Activated naive CD4-positive, alpha-beta T cell treated with anti-CD3 and anti-CD28 coated beads for 36 hours (primary cell): ENCODE data around the gene CACNG7. TPM values are rescaled to one million over a fixed set of nuclear protein-coding genes. Genes with fewer than 3 reads are reported as not detected.

Experiments used
- CTCF ChIA-PET: fragments of 350-600 bp; sonication (Branson Sonifier 250); formaldehyde crosslinking; loops from one replicate; lab custom pipeline; 2021; ENCODE audit warnings: antibody characterized with exemption; lab: Charles Lee
- DNase-seq: peaks from one replicate; pipeline ENCODE4 v3.0.0-alpha.2; 2020
- H3K27ac Mint-ChIP-seq: one replicate; pipeline ENCODE4 v1.8.0; 2021; ENCODE audit warnings: mild to moderate bottlenecking, mixed read lengths
- H3K27me3 Mint-ChIP-seq: one replicate; pipeline ENCODE4 v1.8.0; 2021; ENCODE audit warnings: low read depth, mixed read lengths
- H3K36me3 Mint-ChIP-seq: one replicate; pipeline ENCODE4 v1.8.0; 2021; ENCODE audit warnings: low read depth, mixed read lengths
- H3K4me1 Mint-ChIP-seq: one replicate; pipeline ENCODE4 v1.8.0; 2021; ENCODE audit warnings: low read depth, mixed read lengths
- H3K4me3 Mint-ChIP-seq: one replicate; pipeline ENCODE4 v1.8.0; 2021; ENCODE audit warnings: mild to moderate bottlenecking, moderate library complexity, mixed read lengths
- H3K9me3 Mint-ChIP-seq: one replicate; pipeline ENCODE4 v1.8.0; 2021; ENCODE audit warnings: mixed read lengths
- intact Hi-C: fragments of 100-400 bp; cut with micrococcal nuclease; formaldehyde crosslinking; loops from one replicate; pipeline ENCODE4 v1.15.1; 2023
- total RNA-seq, 2 experiments: library from RNA; stranded (reverse); gene quantifications; one replicate each; pipeline ENCODE4 v1.2.3, GENCODE V29; 2021

CACNG7 gene
- total RNA-seq, 2 experiments from 2014 or later: not detected

DNA sequence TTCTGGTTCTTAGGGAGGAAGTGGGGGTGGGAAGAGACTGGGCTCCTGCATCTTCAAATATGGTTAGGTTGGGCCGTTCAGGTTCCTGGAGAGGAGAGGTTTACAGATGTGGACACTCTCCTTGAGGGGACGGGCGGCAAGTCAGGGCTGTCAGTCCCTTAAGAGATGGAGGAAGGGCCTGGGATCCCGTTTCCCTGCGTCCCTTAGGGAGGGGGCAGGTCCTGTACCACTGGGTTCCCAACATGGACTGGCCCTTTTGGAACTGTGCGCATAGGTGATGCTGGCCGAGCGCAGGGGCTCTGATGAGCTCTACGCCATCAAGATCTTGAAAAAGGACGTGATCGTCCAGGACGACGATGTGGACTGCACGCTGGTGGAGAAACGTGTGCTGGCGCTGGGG lies 10.9 kb upstream of the CACNG7 start:
- Mint-ChIP-seq H3K4me1 (peaks cover 3% of the 10 kb centered on the region), H3K36me3 (no peaks in the 10 kb centered on the region), H3K4me3 (no peak overlapping the region), H3K27me3 (peaks cover 55% of the 10 kb centered on the region), H3K9me3 (no peaks in the 10 kb centered on the region), H3K27ac (no peak overlapping the region)
- no peak for DNase-seq
- intact Hi-C loops: no loop called here
- CTCF ChIA-PET: interaction anchor here (0.9 kb wide), 1 partner anchor 132 kb away, joined by 3 read pairs; no protein-coding TSS in a partner anchor

DNA sequence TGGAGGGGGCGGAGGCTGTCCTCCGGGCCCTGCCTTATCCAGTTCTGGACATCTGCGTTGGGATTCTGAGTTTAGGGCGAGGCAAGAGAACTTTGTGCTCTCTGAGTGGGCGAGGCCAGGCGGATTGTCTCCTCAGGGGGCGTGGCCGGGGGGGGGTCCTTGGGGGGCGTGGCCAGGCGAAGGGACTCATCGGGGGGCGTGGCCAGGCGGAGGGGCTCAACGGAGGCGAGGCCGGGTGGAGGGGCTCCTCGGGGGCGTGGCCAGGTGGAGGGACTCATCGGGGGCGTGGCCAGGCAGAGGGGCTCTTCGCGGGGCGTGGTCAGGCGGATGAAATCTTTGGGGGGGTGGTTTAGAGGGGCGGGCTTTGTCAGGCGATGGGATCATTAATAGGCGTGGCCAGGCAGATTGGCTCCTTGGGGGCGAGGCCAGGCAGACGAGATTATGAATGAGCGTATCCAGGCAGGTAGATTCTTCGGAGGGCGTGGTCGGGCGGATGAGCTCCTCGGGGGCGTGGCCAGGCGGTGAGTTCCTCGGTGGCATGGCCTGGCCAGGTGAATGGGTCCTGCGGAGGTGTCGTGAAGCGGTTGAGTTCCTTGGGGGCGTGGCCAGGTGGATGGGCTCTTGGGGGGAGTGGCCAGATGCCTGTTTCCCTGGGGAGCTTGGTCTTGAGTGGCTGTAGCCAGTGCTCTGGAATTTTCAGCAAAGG lies 10.3 kb upstream of the CACNG7 start:
- no peak overlapping the region for H3K27ac Mint-ChIP-seq
- no peak for DNase-seq
- H3K9me3 Mint-ChIP-seq: no peaks in the 10 kb centered on the region
- no peaks in the 10 kb centered on the region for H3K36me3 Mint-ChIP-seq
- CTCF ChIA-PET: interaction anchor here (0.9 kb wide), 1 partner anchor 131 kb away, joined by 3 read pairs; no protein-coding TSS in a partner anchor
- intact Hi-C loops: no loop called here
- peaks cover 53% of the 10 kb centered on the region for H3K27me3 Mint-ChIP-seq
- H3K4me1 Mint-ChIP-seq: peaks cover 3% of the 10 kb centered on the region
- H3K4me3 Mint-ChIP-seq: no peak overlapping the region

DNA sequence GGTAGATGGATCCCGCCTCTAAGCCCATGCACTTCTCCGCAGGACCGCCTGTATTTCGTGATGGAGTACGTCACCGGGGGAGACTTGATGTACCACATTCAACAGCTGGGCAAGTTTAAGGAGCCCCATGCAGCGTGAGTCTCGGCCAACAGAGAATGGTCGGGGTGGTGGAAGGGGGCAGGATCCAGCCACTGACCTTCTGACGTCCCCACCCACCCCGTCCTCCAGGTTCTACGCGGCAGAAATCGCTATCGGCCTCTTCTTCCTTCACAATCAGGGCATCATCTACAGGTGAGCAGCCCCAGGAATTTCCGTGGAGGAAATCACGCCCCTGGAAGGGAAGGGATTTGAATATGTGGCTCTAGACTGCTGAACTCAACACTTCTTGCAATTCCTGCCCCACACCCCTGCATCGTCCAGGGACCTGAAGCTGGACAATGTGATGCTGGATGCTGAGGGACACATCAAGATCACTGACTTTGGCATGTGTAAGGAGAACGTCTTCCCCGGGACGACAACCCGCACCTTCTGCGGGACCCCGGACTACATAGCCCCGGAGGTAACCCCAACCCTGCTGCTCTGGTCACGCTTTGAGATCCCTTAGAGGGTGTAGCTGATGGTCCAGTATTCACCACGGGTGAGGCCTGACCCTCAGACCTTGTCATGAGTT lies 8.8 kb upstream of the CACNG7 start:
- Mint-ChIP-seq H3K4me1 (peaks cover 3% of the 10 kb centered on the region), H3K9me3 (no peaks in the 10 kb centered on the region), H3K36me3 (no peaks in the 10 kb centered on the region), H3K27me3 (peaks cover 56% of the 10 kb centered on the region), H3K27ac (no peak overlapping the region), H3K4me3 (no peak overlapping the region)
- intact Hi-C loops: no loop called here
- DNase-seq: no peak
- CTCF ChIA-PET: no interaction called here

DNA sequence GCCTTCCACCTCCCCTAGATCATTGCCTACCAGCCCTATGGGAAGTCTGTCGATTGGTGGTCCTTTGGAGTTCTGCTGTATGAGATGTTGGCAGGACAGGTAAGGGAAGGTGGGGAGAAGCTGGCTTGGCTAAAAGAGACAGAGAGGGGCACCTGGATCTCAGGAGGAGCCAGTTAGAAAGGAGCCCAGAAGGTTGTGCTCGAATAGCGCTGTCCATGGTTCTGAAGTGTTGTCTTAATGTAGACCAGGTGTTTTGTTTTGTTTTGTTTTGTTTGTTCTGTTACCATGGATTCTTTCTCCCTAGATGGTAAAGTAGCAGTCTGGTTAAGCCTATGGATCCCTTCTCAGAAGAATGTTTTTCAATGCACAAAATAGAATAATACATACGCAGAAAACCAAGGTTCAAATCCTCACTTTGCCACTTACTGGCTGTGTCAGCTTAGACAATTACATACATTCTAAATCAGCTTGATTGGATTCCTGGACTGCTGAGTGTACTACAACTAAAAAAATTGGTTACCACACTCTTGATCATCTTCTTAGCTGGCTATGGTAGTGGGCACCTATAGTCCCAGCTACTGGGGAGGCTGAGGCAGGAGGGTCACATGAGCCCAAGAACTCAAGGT lies 5.9 kb upstream of the CACNG7 start:
- intact Hi-C loops: loop anchor here (1.0 to 2.0 kb wide), 2 partner anchors 24 to 61 kb away; no protein-coding TSS in a partner anchor
- DNase-seq: peak; percentile 49
- no peak overlapping the region for H3K27ac Mint-ChIP-seq
- CTCF ChIA-PET: interaction anchor here (0.8 kb wide), 1 partner anchor 127 kb away, joined by 7 read pairs; no protein-coding TSS in a partner anchor
- no peaks in the 10 kb centered on the region for H3K9me3 Mint-ChIP-seq
- H3K36me3 Mint-ChIP-seq: no peaks in the 10 kb centered on the region
- H3K27me3 Mint-ChIP-seq: peaks cover 63% of the 10 kb centered on the region
- H3K4me1 Mint-ChIP-seq: peaks cover 16% of the 10 kb centered on the region
- H3K4me3 Mint-ChIP-seq: no peak overlapping the region

DNA sequence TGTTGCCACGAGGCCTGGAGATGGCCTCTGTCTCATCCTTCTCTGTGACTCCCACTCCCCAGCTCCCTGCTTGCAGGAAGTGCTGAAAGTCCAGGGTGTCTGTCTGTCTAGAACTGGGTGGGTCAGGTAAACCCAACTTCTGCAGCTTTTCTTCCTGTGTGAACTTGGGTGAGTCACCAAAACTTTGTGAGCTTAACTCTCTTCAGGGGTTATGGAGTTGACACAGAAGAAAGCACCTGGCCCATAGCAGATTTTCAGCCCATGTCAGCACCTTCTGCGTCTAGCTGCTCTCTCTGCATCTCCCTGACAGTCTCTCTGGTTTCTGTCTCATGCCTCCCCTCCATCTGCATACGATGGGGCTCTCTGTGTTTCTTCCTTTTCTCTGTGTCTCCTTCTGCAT lies 4.2 kb upstream of the CACNG7 start:
- peaks cover 23% of the 10 kb centered on the region for H3K4me1 Mint-ChIP-seq
- H3K4me3 Mint-ChIP-seq: no peak overlapping the region
- CTCF ChIA-PET: interaction anchor here (1.0 to 1.2 kb wide), 2 partner anchors 9 to 125 kb away, joined by 3 to 4 read pairs; no protein-coding TSS in a partner anchor
- peaks cover 63% of the 10 kb centered on the region for H3K27me3 Mint-ChIP-seq
- no peaks in the 10 kb centered on the region for H3K9me3 Mint-ChIP-seq
- no peak overlapping the region for H3K27ac Mint-ChIP-seq
- no peak for DNase-seq
- intact Hi-C loops: no loop called here
- no peaks in the 10 kb centered on the region for H3K36me3 Mint-ChIP-seq

DNA sequence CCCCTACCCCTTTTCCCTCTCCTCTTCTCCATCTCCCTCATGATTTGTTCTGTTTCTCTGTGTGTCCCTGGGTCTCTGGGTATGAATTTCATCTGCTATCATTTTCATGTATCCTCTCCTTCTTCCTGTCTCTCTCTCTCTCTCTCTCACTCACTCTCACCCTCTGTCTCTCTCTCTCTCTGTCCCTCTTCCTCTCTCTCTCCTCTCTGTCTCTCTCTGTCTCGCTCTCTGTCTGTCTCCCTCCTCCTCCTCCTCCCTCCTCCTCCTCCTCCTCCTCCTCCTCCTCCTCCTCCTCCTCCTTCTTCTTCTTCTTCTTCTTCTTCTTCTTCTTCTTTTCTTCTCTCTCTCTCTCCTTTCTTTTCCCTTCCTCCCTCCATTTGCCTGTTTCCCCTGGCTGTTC lies 3.3 kb upstream of the CACNG7 start:
- H3K4me3 Mint-ChIP-seq: no peak overlapping the region
- H3K9me3 Mint-ChIP-seq: no peaks in the 10 kb centered on the region
- H3K27ac Mint-ChIP-seq: no peak overlapping the region
- intact Hi-C loops: loop anchor here (2.0 kb wide), 1 partner anchor 119 kb away; no protein-coding TSS in a partner anchor
- peaks cover 24% of the 10 kb centered on the region for H3K4me1 Mint-ChIP-seq
- CTCF ChIA-PET: no interaction called here
- H3K27me3 Mint-ChIP-seq: peaks cover 65% of the 10 kb centered on the region
- no peaks in the 10 kb centered on the region for H3K36me3 Mint-ChIP-seq
- DNase-seq: no peak

DNA sequence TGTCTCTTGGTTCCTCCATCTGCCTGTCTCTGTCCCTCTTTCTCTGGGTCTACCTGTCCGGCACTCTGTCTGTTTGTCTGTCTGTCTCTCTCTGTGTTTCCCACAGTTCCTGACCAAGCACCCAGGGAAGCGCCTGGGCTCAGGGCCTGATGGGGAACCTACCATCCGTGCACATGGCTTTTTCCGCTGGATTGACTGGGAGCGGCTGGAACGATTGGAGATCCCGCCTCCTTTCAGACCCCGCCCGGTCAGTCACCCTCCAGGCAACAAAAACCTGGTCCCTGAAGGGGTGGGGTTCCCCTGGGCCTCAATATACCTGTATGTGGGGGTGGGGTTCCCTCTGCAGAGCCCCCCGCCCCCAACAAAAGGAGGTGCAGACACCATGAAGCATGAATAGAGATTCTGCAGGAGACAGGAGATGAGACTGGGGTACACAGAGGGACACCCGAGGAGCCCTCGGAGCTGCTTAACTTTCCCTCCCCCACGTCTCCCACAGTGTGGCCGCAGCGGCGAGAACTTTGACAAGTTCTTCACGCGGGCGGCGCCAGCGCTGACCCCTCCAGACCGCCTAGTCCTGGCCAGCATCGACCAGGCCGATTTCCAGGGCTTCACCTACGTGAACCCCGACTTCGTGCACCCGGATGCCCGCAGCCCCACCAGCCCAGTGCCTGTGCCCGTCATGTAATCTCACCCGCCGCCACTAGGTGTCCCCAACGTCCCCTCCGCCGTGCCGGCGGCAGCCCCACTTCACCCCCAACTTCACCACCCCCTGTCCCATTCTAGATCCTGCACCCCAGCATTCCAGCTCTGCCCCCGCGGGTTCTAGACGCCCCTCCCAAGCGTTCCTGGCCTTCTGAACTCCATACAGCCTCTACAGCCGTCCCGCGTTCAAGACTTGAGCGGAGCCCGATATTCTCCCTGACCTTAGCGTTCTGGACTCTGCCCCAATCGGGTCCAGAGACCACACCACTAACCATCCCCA lies 2.6 kb upstream of the CACNG7 start:
- Mint-ChIP-seq H3K36me3 (no peaks in the 10 kb centered on the region), H3K27ac (no peak overlapping the region), H3K4me3 (no peak overlapping the region), H3K9me3 (no peaks in the 10 kb centered on the region), H3K27me3 (peaks cover 69% of the 10 kb centered on the region), H3K4me1 (peaks cover 24% of the 10 kb centered on the region)
- peak; percentile 69 for DNase-seq
- intact Hi-C loops: loop anchor here (2.0 kb wide), 1 partner anchor 118 kb away; no protein-coding TSS in a partner anchor
- CTCF ChIA-PET: interaction anchor here (0.8 to 1.4 kb wide), 2 partner anchors 30 to 123 kb away, joined by 3 to 5 read pairs; no protein-coding TSS in a partner anchor

DNA sequence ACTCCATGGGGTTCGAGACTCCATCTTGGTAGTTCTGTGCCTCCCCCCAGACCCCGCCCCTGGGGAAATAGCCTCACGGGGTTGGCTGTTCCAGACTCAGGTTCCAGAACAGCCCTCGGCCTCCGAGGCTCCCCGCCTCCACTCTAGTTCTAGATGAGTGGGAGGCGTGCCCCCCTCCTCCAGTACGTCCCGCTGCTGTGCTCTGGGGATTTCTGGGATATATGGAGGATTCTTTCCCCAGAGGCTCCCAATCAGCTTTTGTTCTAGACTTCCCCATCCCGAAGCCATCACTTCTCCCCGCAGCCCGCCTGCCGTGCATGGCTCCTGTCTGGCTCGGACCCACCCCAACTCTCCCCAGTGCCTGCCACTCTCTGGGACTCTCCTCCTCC lies 1.9 kb upstream of the CACNG7 start:
- Mint-ChIP-seq H3K36me3 (no peaks in the 10 kb centered on the region), H3K27ac (no peak overlapping the region), H3K27me3 (peaks cover 71% of the 10 kb centered on the region), H3K4me3 (no peak overlapping the region), H3K9me3 (no peaks in the 10 kb centered on the region), H3K4me1 (peaks cover 24% of the 10 kb centered on the region)
- intact Hi-C loops: loop anchor here (2.0 kb wide), 1 partner anchor 118 kb away; no protein-coding TSS in a partner anchor
- CTCF ChIA-PET: interaction anchor here (0.8 to 1.4 kb wide), 2 partner anchors 31 to 123 kb away, joined by 3 to 5 read pairs; no protein-coding TSS in a partner anchor
- DNase-seq: no peak

DNA sequence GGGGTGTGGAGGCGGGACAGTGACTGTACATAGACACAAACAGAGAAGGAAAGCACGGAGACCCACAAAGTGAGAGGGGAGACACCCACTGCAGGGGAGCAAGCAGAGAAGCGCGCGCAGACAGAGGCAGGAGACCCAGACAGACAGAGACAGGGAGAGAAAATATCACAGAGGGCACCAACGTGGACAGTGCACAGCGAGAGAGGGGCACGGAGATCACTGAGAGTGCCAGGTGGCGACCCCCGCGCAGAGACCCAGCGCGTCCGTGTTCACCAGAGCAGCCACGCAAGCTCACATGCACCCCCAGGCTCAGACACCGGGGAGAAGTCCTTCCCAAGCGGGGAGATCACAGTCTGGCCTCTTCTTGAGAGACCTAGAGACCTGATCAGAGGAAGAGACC lies 1.4 kb upstream of the CACNG7 start:
- no peak overlapping the region for H3K4me3 Mint-ChIP-seq
- H3K36me3 Mint-ChIP-seq: no peaks in the 10 kb centered on the region
- intact Hi-C loops: loop anchor here (2.0 kb wide), 1 partner anchor 117 kb away; no protein-coding TSS in a partner anchor
- DNase-seq: no peak
- H3K27me3 Mint-ChIP-seq: peaks cover 74% of the 10 kb centered on the region
- CTCF ChIA-PET: interaction anchor here (0.8 to 1.4 kb wide), 2 partner anchors 31 to 122 kb away, joined by 3 to 5 read pairs; no protein-coding TSS in a partner anchor
- H3K9me3 Mint-ChIP-seq: no peaks in the 10 kb centered on the region
- no peak overlapping the region for H3K27ac Mint-ChIP-seq
- peaks cover 24% of the 10 kb centered on the region for H3K4me1 Mint-ChIP-seq

DNA sequence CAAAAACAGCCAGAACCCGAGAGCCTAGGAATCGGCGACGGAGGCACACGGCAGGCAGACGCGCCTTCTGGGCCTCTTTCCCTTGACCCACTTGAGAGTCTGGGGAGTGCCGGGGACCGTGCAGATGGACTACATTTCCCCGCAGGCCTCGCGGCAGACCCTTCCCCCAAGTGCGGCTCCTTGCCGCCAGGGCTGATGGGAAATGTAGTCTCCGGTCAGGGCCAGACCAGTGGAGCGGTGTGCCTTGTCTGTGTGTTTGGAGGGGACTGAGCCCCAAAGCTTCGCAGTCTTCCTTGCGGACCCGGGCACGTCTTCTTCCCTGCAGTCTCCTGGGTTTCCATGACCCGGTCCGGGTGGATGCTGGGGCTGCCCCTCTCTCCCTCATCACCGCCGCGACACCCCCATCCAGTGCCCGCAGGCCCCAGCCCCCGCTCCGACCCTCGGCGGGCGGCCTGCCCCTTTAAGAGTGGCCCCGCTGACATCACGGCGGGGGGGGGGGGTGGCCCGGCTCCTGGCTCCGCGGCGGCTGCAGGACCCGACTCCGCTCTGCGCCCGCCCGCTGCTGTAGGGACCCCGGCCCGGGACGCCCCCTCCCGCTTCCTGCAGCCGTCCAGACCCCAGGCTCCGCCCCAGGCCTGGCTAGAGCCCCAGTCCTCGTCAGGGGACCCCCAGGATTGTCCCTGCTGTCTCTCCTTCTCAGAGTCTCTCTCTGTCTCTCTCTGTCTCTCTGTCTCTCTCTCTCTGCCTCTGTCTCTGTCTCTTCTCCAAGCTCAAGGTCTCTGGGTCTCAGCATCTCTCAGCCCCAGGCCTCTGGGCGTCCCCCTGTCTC lies 758 bp upstream of the CACNG7 start:
- peak; percentile 78 for DNase-seq
- peaks cover 74% of the 10 kb centered on the region for H3K27me3 Mint-ChIP-seq
- CTCF ChIA-PET: interaction anchor here (1.4 kb wide), 1 partner anchor 122 kb away, joined by 5 read pairs; no protein-coding TSS in a partner anchor
- H3K9me3 Mint-ChIP-seq: no peaks in the 10 kb centered on the region
- no peaks in the 10 kb centered on the region for H3K36me3 Mint-ChIP-seq
- no peak overlapping the region for H3K27ac Mint-ChIP-seq
- intact Hi-C loops: no loop called here
- H3K4me3 Mint-ChIP-seq: no peak overlapping the region
- H3K4me1 Mint-ChIP-seq: peaks cover 24% of the 10 kb centered on the region
